HepG2 (cell line): ENCODE results near the gene KRTAP29-1. TPM values are rescaled to one million over a fixed set of nuclear protein-coding genes. Genes with fewer than 3 reads are reported as not detected.

Source experiments
- ATAC-seq: fragments of 200-7000 bp; cut with Tn5 transposase; 3 replicates; pipeline ENCODE4 v1.9.1; 2020; ENCODE audit warnings: mild to moderate bottlenecking, moderate library complexity
- BruUV-seq: library from RNA; stranded (reverse); fragments of 400-500 nt; replicated peaks from 2 replicates; lab custom pipeline; 2021; lab: Mats Ljungman, UMichigan
- CTCF ChIA-PET: fragments of 300-600 bp; formaldehyde crosslinking; extraction: SDS; loops from one replicate; lab custom pipeline; 2021; ENCODE audit warnings: low total read pairs, inconsistent platforms, low intra/inter-chr PET ratio; lab: Yijun Ruan, JAX
- POLR2A ChIA-PET: fragments of 350-600 bp; sonication (Branson Sonifier 250); formaldehyde crosslinking; loops from one replicate; lab custom pipeline; 2020; ENCODE audit warnings: antibody characterized with exemption, inconsistent platforms; lab: Yijun Ruan, JAX
- DNase-seq: peaks from one replicate; pipeline ENCODE4 v3.0.0-alpha.2; 2015; ENCODE audit warnings: low spot score
- FAIRE-seq: peaks from 3 replicates; lab custom pipeline; 2011; peaks lifted over from hg19 to GRCh38; lab: Jason Lieb, UNC
- H2AFZ ChIP-seq: one replicate; pipeline ENCODE4 v1.6.1; 2011; ENCODE audit warnings: low read length, inconsistent platforms
- H3K27ac ChIP-seq: fragments of 300-600 bp; 3 replicates; pipeline ENCODE4 v1.8.0; 2011; ENCODE audit warnings: mixed run types, mild to moderate bottlenecking, mixed read lengths, low read length, inconsistent platforms; ENCODE audit not compliant: insufficient read depth; ENCODE audit errors: extremely low read length
- H3K27me3 ChIP-seq, 2 experiments: fragments of 200-600 bp in 1 of 2; 2 replicates in 1 of 2; 3 replicates in 1 of 2; pipeline versions ENCODE4 v1.6.0 to v1.8.0; 2011; ENCODE audit warnings: low read length in 2 of 2, mild to moderate bottlenecking in 2 of 2, moderate library complexity in 2 of 2, inconsistent platforms in 1 of 2; ENCODE audit not compliant: insufficient read depth in 2 of 2, control insufficient read depth in 1 of 2
- H3K36me3 ChIP-seq, 2 experiments: fragments of 200-600 bp in 1 of 2; replicated peaks in 1 of 2; 2 replicates in 1 of 2; 3 replicates in 1 of 2; pipeline versions ENCODE4 v1.5.1 to v1.8.0; 2011; ENCODE audit warnings: low read length in 2 of 2, inconsistent platforms in 1 of 2; ENCODE audit not compliant: insufficient read depth in 2 of 2, control insufficient read depth in 1 of 2
- H3K4me1 ChIP-seq: 2 replicates; pipeline ENCODE4 v1.5.1; 2012; ENCODE audit warnings: low read length, inconsistent platforms; ENCODE audit not compliant: insufficient read depth
- H3K4me2 ChIP-seq: 2 replicates; pipeline ENCODE4 v1.6.0; 2011; ENCODE audit warnings: low read depth, low read length, inconsistent platforms
- H3K4me3 ChIP-seq, 3 experiments: fragments of 200-600 bp in 1 of 3; sonication (generic), shearing (Covaris generic) in 1 of 3; replicated peaks in 1 of 3; 2 replicates each; pipeline ENCODE4 v1.5.1; 2011 to 2016; ENCODE audit warnings: low read length in 3 of 3, inconsistent platforms in 2 of 3, low read depth in 2 of 3, mild to moderate bottlenecking in 2 of 3, control low read depth in 1 of 3, mixed read lengths in 1 of 3; ENCODE audit not compliant: insufficient read depth in 1 of 3
- H3K79me2 ChIP-seq: one replicate; pipeline ENCODE4 v1.6.1; 2011; ENCODE audit warnings: low read length, inconsistent platforms; ENCODE audit not compliant: insufficient read depth
- H3K9ac ChIP-seq: 2 replicates; pipeline ENCODE4 v1.6.0; 2011; ENCODE audit warnings: mild to moderate bottlenecking, low read depth, low read length, inconsistent platforms; ENCODE audit not compliant: insufficient read depth
- H3K9me3 ChIP-seq: 2 replicates; pipeline ENCODE4 v1.5.1; 2012; ENCODE audit warnings: mild to moderate bottlenecking, low read length
- H4K20me1 ChIP-seq: 2 replicates; pipeline ENCODE4 v1.6.0; 2011; ENCODE audit warnings: inconsistent platforms, mild to moderate bottlenecking, low read length, moderate library complexity; ENCODE audit not compliant: insufficient read depth
- FOXO1 ChIP-seq: sonication (generic); formaldehyde crosslinking; IDR thresholded peaks from 2 replicates; pipeline ENCODE4 v1.4.0; 2020; ENCODE audit warnings: missing genetic modification reagents
- FUBP1 ChIP-seq: sonication (generic); formaldehyde crosslinking; IDR thresholded peaks from 2 replicates; pipeline ENCODE4 v1.5.1; 2020; ENCODE audit warnings: missing genetic modification reagents, mild to moderate bottlenecking, borderline replicate concordance
- HHEX ChIP-seq: IDR thresholded peaks from 2 replicates; pipeline ENCODE4 v1.6.1; 2016; ENCODE audit warnings: control low read depth
- MIER2 ChIP-seq: IDR thresholded peaks from 2 replicates; pipeline ENCODE4 v1.6.1; 2016; ENCODE audit warnings: missing biosample characterization, missing genetic modification reagents
- ZBTB1 ChIP-seq: sonication (generic); formaldehyde crosslinking; IDR thresholded peaks from 2 replicates; pipeline ENCODE4 v1.4.0; 2020; ENCODE audit warnings: missing genetic modification reagents, borderline replicate concordance
- ZBTB7A ChIP-seq: sonication (generic); formaldehyde crosslinking; IDR thresholded peaks from 2 replicates; pipeline ENCODE4 v1.8.0; 2022; ENCODE audit warnings: mild to moderate bottlenecking, missing genetic modification reagents
- ZFP1 ChIP-seq: IDR thresholded peaks from 2 replicates; pipeline ENCODE4 v1.6.1; 2016
- ZIK1 ChIP-seq: sonication (generic); formaldehyde crosslinking; IDR thresholded peaks from 2 replicates; pipeline ENCODE4 v1.5.0; 2020; ENCODE audit warnings: mild to moderate bottlenecking, low read depth, missing genetic modification reagents, borderline replicate concordance
- ZNF234 ChIP-seq: sonication (generic); formaldehyde crosslinking; conservative IDR thresholded peaks from 2 replicates; pipeline ENCODE4 v1.5.1; 2020; ENCODE audit warnings: mild to moderate bottlenecking, missing genetic modification reagents
- ZNF556 ChIP-seq: sonication (generic); formaldehyde crosslinking; IDR thresholded peaks from 2 replicates; pipeline ENCODE4 v1.4.0; 2020; ENCODE audit warnings: mild to moderate bottlenecking, missing genetic modification reagents, borderline replicate concordance
- ZNF572 ChIP-seq: sonication (generic); formaldehyde crosslinking; IDR thresholded peaks from 2 replicates; pipeline ENCODE4 v1.5.1; 2020; ENCODE audit warnings: mild to moderate bottlenecking, missing genetic modification reagents
- ZNF703 ChIP-seq: sonication (generic); formaldehyde crosslinking; IDR thresholded peaks from 2 replicates; pipeline ENCODE4 v1.5.1; 2020; ENCODE audit warnings: missing genetic modification reagents, mild to moderate bottlenecking, moderate library complexity, borderline replicate concordance
- ZNF782 ChIP-seq: sonication (generic); formaldehyde crosslinking; IDR thresholded peaks from 2 replicates; pipeline ENCODE4 v1.4.0; 2020; ENCODE audit warnings: missing genetic modification reagents, mild to moderate bottlenecking, borderline replicate concordance
- WGBS: methylation state at CpG from one replicate; pipeline ENCODE4 v1.1.6; 2017; ENCODE audit warnings: low lambda C conversion rate; 5-methylcytosine and 5-hydroxymethylcytosine counted together
- in situ Hi-C: cut with HindIII; loops from 2 replicates; pipeline ENCODE4 v1.10.0; 2017; ENCODE audit warnings: low pct_unique_long_range_greater_than_20kb; ENCODE audit not compliant: extremely low pct_ligation_motif_present
- intact Hi-C: fragments of 100-400 bp; cut with micrococcal nuclease; formaldehyde crosslinking; loops from one replicate; pipeline ENCODE4 v1.10.0; 2022; ENCODE audit not compliant: unreplicated experiment
- polyA plus RNA-seq, 8 experiments: library from polyadenylated mRNA; depleted of rRNA in 3 of 8; stranded (reverse) in 7 of 8; unstranded in 1 of 8; fragments of >200 nt; fragmentation: Illumina TruSeq in 4 of 8; extraction: Trizol in 4 of 8; gene quantifications; 2 replicates each; pipeline versions ENCODE4 v1.2.1 to v1.2.3, GENCODE V29; 2011 to 2016; ENCODE audit warnings: low read depth in 4 of 8, missing spikeins in 1 of 8, mixed read lengths in 1 of 8; ENCODE audit not compliant: insufficient read depth in 1 of 8
- total RNA-seq, 5 experiments: library from RNA; depleted of rRNA; stranded (reverse); fragments of >200 nt; fragmentation: Illumina TruSeq; extraction: Trizol; gene quantifications; 2 replicates each; pipeline ENCODE4 v1.2.3, GENCODE V29; 2016; ENCODE audit warnings: low read depth in 1 of 5
- TF ChIP-seq, protein P1 (sequence below): sonication (generic); formaldehyde crosslinking; IDR thresholded peaks from 2 replicates; pipeline ENCODE4 v1.5.0; 2020; ENCODE audit warnings: missing genetic modification reagents, mild to moderate bottlenecking, borderline replicate concordance
- TF ChIP-seq, protein P2 (sequence below): sonication (generic); formaldehyde crosslinking; conservative IDR thresholded peaks from 2 replicates; pipeline ENCODE4 v1.4.0; 2020; ENCODE audit warnings: missing genetic modification reagents
- TF ChIP-seq, protein P3 (sequence below): sonication (generic); formaldehyde crosslinking; IDR thresholded peaks from 2 replicates; pipeline ENCODE4 v1.4.0; 2020; ENCODE audit warnings: mild to moderate bottlenecking, low read depth, missing genetic modification reagents
- TF ChIP-seq, protein P4 (sequence below): sonication (generic); formaldehyde crosslinking; IDR thresholded peaks from 2 replicates; pipeline ENCODE4 v1.9.0; 2022; ENCODE audit warnings: missing genetic modification reagents, mild to moderate bottlenecking, borderline replicate concordance

The KRTAP29-1 gene
- total and polyA plus RNA-seq, 2 of the 13 experiments (the other 11 are each of a cell fraction or from before 2014, with no cell fraction given), result not detected

- Histone ChIP-seq H3K9ac (no peak overlapping the region), H3K4me3 (no peak overlapping the region), H3K4me2 (no peak overlapping the region), H4K20me1 (no peaks in the 10 kb centered on the region), H3K36me3 (no peaks in the 10 kb centered on the region), H3K4me1 (no peaks in the 10 kb centered on the region), H3K27me3 (peaks cover 0 to 18% of the 10 kb centered on the region in 2 experiments; a peak in 2 of 5 replicates), H3K79me2 (no peaks in the 10 kb centered on the region), H2AFZ (no peak overlapping the region), H3K27ac (no peak overlapping the region), H3K9me3 (no peaks in the 10 kb centered on the region)
- 29% methylated on average over 11 of the region's 13 CpGs for WGBS
- in situ Hi-C loops, result no loop called here
- BruUV-seq, result no TSS peak
- peak; percentile 89 for FAIRE-seq
- ChIA-PET CTCF (interaction anchor here (1.3 to 3.1 kb wide), 3 partner anchors 420 to 526 kb away, joined by 7 to 32 read pairs (median 7); no protein-coding TSS in a partner anchor), POLR2A (no interaction called here)
- peak; percentile 87 for ATAC-seq
- intact Hi-C loops, result loop anchor here (1.0 kb wide), 3 partner anchors 420 to 526 kb away; no protein-coding TSS in a partner anchor
- peak; percentile 52 for DNase-seq
- TF ChIP-seq ZNF572 (CRISPR knock-in tag), result no peak
- 0 out of 2 replicates have a peak, but pooled peaks have one; percentile 15 for TF ChIP-seq HHEX (CRISPR knock-in tag)
- TF ChIP-seq, protein P1, sequence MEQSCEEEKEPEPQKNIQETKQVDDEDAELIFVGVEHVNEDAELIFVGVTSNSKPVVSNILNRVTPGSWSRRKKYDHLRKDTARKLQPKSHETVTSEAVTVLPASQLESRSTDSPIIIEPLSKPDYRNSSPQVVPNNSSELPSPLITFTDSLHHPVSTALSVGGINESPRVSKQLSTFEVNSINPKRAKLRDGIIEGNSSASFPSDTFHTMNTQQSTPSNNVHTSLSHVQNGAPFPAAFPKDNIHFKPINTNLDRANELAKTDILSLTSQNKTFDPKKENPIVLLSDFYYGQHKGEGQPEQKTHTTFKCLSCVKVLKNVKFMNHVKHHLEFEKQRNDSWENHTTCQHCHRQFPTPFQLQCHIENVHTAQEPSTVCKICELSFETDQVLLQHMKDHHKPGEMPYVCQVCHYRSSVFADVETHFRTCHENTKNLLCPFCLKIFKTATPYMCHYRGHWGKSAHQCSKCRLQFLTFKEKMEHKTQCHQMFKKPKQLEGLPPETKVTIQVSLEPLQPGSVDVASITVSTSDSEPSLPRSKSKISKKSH (CRISPR knock-in tag), result peak; percentile 53; the same call in 1 of the 2 replicates
- TF ChIP-seq, protein P2, sequence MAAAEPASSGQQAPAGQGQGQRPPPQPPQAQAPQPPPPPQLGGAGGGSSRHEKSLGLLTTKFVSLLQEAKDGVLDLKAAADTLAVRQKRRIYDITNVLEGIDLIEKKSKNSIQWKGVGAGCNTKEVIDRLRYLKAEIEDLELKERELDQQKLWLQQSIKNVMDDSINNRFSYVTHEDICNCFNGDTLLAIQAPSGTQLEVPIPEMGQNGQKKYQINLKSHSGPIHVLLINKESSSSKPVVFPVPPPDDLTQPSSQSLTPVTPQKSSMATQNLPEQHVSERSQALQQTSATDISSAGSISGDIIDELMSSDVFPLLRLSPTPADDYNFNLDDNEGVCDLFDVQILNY (CRISPR knock-in tag), result no peak
- TF ChIP-seq, protein P3, sequence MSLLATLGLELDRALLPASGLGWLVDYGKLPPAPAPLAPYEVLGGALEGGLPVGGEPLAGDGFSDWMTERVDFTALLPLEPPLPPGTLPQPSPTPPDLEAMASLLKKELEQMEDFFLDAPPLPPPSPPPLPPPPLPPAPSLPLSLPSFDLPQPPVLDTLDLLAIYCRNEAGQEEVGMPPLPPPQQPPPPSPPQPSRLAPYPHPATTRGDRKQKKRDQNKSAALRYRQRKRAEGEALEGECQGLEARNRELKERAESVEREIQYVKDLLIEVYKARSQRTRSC (CRISPR knock-in tag), result no peak
- TF ChIP-seq, protein P4, sequence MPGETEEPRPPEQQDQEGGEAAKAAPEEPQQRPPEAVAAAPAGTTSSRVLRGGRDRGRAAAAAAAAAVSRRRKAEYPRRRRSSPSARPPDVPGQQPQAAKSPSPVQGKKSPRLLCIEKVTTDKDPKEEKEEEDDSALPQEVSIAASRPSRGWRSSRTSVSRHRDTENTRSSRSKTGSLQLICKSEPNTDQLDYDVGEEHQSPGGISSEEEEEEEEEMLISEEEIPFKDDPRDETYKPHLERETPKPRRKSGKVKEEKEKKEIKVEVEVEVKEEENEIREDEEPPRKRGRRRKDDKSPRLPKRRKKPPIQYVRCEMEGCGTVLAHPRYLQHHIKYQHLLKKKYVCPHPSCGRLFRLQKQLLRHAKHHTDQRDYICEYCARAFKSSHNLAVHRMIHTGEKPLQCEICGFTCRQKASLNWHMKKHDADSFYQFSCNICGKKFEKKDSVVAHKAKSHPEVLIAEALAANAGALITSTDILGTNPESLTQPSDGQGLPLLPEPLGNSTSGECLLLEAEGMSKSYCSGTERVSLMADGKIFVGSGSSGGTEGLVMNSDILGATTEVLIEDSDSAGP (CRISPR knock-in tag), result peak; percentile 58; the same call in 1 of the 2 replicates
- TF ChIP-seq ZBTB7A (CRISPR knock-in tag), result no peak
- 0 out of 2 replicates have a peak, but pooled peaks have one; percentile 35 for TF ChIP-seq ZNF556 (CRISPR knock-in tag)
- no peak for TF ChIP-seq ZFP1 (CRISPR knock-in tag)
- no peak for TF ChIP-seq ZNF782
- no peak for TF ChIP-seq ZIK1
- no peak for TF ChIP-seq ZBTB1 (CRISPR knock-in tag)
- TF ChIP-seq ZNF234, result no peak
- TF ChIP-seq MIER2, result no peak
- no peak for TF ChIP-seq ZNF703
- no peak for TF ChIP-seq FUBP1
- 0 out of 2 replicates have a peak, but pooled peaks have one; percentile 22 for TF ChIP-seq FOXO1 (CRISPR knock-in tag)
Measured at GRCh38 chr17:41329279-41329948, 26.8 kb upstream of the KRTAP29-1 start.
